Ishikawa (cell line): ENCODE results near the gene PLPP3.

Experiments
- CEBPB ChIP-seq: IDR thresholded peaks from 2 replicates; pipeline ENCODE4 v1.6.1; 2012
- CREB1 ChIP-seq: IDR thresholded peaks from 2 replicates; pipeline ENCODE4 v1.6.1; 2012; ENCODE audit warnings: low read depth
- EGR1 ChIP-seq: IDR thresholded peaks from 2 replicates; pipeline ENCODE4 v1.6.1; 2012
- EP300 ChIP-seq: IDR thresholded peaks from 2 replicates; pipeline ENCODE4 v1.6.1; 2012; ENCODE audit warnings: borderline replicate concordance
- FOXM1 ChIP-seq: IDR thresholded peaks from 2 replicates; pipeline ENCODE4 v1.6.1; 2012; ENCODE audit warnings: low read depth, borderline replicate concordance
- MAX ChIP-seq: IDR thresholded peaks from 2 replicates; pipeline ENCODE4 v1.6.1; 2012
- NFIC ChIP-seq: IDR thresholded peaks from 2 replicates; pipeline ENCODE4 v1.6.1; 2012
- RAD21 ChIP-seq: IDR thresholded peaks from 2 replicates; pipeline ENCODE4 v1.6.1; 2012; ENCODE audit warnings: low read depth
- REST ChIP-seq: IDR thresholded peaks from 2 replicates; pipeline ENCODE4 v1.6.1; 2012; ENCODE audit warnings: low read depth, mild to moderate bottlenecking
- TAF1 ChIP-seq: IDR thresholded peaks from 2 replicates; pipeline ENCODE4 v1.6.1; 2012; ENCODE audit warnings: low read depth, mild to moderate bottlenecking
- TCF12 ChIP-seq: IDR thresholded peaks from 2 replicates; pipeline ENCODE4 v1.6.1; 2012; ENCODE audit warnings: low read depth
- TEAD4 ChIP-seq: IDR thresholded peaks from 2 replicates; pipeline ENCODE4 v1.6.1; 2012
- USF1 ChIP-seq: IDR thresholded peaks from 2 replicates; pipeline ENCODE4 v1.6.1; 2012
- YY1 ChIP-seq: IDR thresholded peaks from 2 replicates; pipeline ENCODE4 v1.6.1; 2012; ENCODE audit warnings: low read depth
- ZBTB7A ChIP-seq: IDR thresholded peaks from 2 replicates; pipeline ENCODE4 v1.6.1; 2012; ENCODE audit warnings: low read depth

Gene PLPP3

GRCh38 chr1:56451491-56451890 is 127.9 kb downstream of the PLPP3 start:
- no peak for TF ChIP-seq USF1
- no peak for TF ChIP-seq MAX
- TF ChIP-seq NFIC = no peak

GRCh38 chr1:56450004-56450666 is 129.2 kb downstream of the PLPP3 start:
- TF ChIP-seq REST (no peak), EGR1 (no peak), TEAD4 (no peak), NFIC (no peak), ZBTB7A (no peak), YY1 (no peak), FOXM1 (no peak)

- TF ChIP-seq RAD21 (no peak), TCF12 (no peak), CEBPB (no peak), NFIC (no peak), TEAD4 (no peak), USF1 (no peak), EGR1 (no peak), ZBTB7A (no peak), CREB1 (no peak), FOXM1 (no peak), YY1 (no peak), EP300 (no peak), REST (no peak), TAF1 (no peak), MAX (no peak)
Measured at GRCh38 chr1:56448529-56449300, 130.6 kb downstream of the PLPP3 start.

GRCh38 chr1:56447823-56448222 is 131.5 kb downstream of the PLPP3 start:
- TF ChIP-seq CEBPB (no peak), REST (no peak), CREB1 (no peak), EGR1 (no peak), RAD21 (no peak), ZBTB7A (no peak), EP300 (no peak), TCF12 (no peak)

- TF ChIP-seq RAD21 (no peak), USF1 (no peak), ZBTB7A (no peak), MAX (no peak), YY1 (no peak), EGR1 (no peak), EP300 (no peak), FOXM1 (no peak), CEBPB (no peak)
Measured at GRCh38 chr1:56446531-56447098, 132.7 kb downstream of the PLPP3 start.
